ENCODE results near the gene TRAF3IP3.

The TRAF3IP3 gene

GRCh38 chr1:209736490-209737117, 19.2 kb upstream of the TRAF3IP3 start:
- Histone ChIP-seq H3K4me3 (ENCODE audit: low read depth in 1 of 2, low read length in 2 of 2) (no peak overlapping the region), H3K27ac (ENCODE audit: low read depth, low read length) (no peak overlapping the region), H3K9me3 (ENCODE audit: control insufficient read depth in 1 of 2, low read length in 2 of 2) (no peaks in the 10 kb centered on the region), H3K36me3 (ENCODE audit: control insufficient read depth in 1 of 2, insufficient read depth in 2 of 2, low read length in 2 of 2) (no peaks in the 10 kb centered on the region), H3K27me3 (ENCODE audit: control insufficient read depth in 1 of 2, insufficient read depth in 2 of 2, low read length in 2 of 2) (no peaks in the 10 kb centered on the region), H3K9ac (ENCODE audit: low read depth in 1 of 2, low read length in 2 of 2) (no peak overlapping the region), H3K4me1 (ENCODE audit: control insufficient read depth in 1 of 2, insufficient read depth in 2 of 2, low read length in 2 of 2) (peaks cover 7 to 10% of the 10 kb centered on the region in 2 donors)

GRCh38 chr1:209737118-209737505, 18.7 kb upstream of the TRAF3IP3 start:
- H3K4me1 ChIP-seq (ENCODE audit: control insufficient read depth in 1 of 2, insufficient read depth in 2 of 2, low read length in 2 of 2) = peaks cover 12 to 15% of the 10 kb centered on the region in 2 donors
- no peaks in the 10 kb centered on the region for H3K27me3 ChIP-seq (ENCODE audit: control insufficient read depth in 1 of 2, insufficient read depth in 2 of 2, low read length in 2 of 2)
- H3K4me3 ChIP-seq (ENCODE audit: low read depth in 1 of 2, low read length in 2 of 2) = no peak overlapping the region
- H3K9me3 ChIP-seq (ENCODE audit: control insufficient read depth in 1 of 2, low read length in 2 of 2) = no peaks in the 10 kb centered on the region
- H3K9ac ChIP-seq (ENCODE audit: low read depth in 1 of 2, low read length in 2 of 2) = no peak overlapping the region
- H3K27ac ChIP-seq (ENCODE audit: low read depth, low read length) = no peak overlapping the region
- H3K36me3 ChIP-seq (ENCODE audit: control insufficient read depth in 1 of 2, insufficient read depth in 2 of 2, low read length in 2 of 2) = no peaks in the 10 kb centered on the region

GRCh38 chr1:209738270-209738669, 17.6 kb upstream of the TRAF3IP3 start:
- Histone ChIP-seq H3K4me3 (ENCODE audit: low read depth in 1 of 2, low read length in 2 of 2) (no peak overlapping the region), H3K27me3 (ENCODE audit: control insufficient read depth in 1 of 2, insufficient read depth in 2 of 2, low read length in 2 of 2) (no peaks in the 10 kb centered on the region), H3K27ac (ENCODE audit: low read depth, low read length) (no peak overlapping the region), H3K4me1 (ENCODE audit: control insufficient read depth in 1 of 2, insufficient read depth in 2 of 2, low read length in 2 of 2) (peaks cover 14 to 25% of the 10 kb centered on the region in 2 donors), H3K36me3 (ENCODE audit: control insufficient read depth in 1 of 2, insufficient read depth in 2 of 2, low read length in 2 of 2) (no peaks in the 10 kb centered on the region), H3K9ac (ENCODE audit: low read depth in 1 of 2, low read length in 2 of 2) (no peak overlapping the region), H3K9me3 (ENCODE audit: control insufficient read depth in 1 of 2, low read length in 2 of 2) (no peaks in the 10 kb centered on the region)

- H3K27ac ChIP-seq (ENCODE audit: low read depth, low read length) = no peak overlapping the region
- no peaks in the 10 kb centered on the region for H3K27me3 ChIP-seq (ENCODE audit: control insufficient read depth in 1 of 2, insufficient read depth in 2 of 2, low read length in 2 of 2)
- no peak overlapping the region for H3K9ac ChIP-seq (ENCODE audit: low read depth in 1 of 2, low read length in 2 of 2)
- peaks cover 14 to 25% of the 10 kb centered on the region in 2 donors for H3K4me1 ChIP-seq (ENCODE audit: control insufficient read depth in 1 of 2, insufficient read depth in 2 of 2, low read length in 2 of 2)
- H3K36me3 ChIP-seq (ENCODE audit: control insufficient read depth in 1 of 2, insufficient read depth in 2 of 2, low read length in 2 of 2) = no peaks in the 10 kb centered on the region
- H3K4me3 ChIP-seq (ENCODE audit: low read depth in 1 of 2, low read length in 2 of 2) = no peak overlapping the region
- no peaks in the 10 kb centered on the region for H3K9me3 ChIP-seq (ENCODE audit: control insufficient read depth in 1 of 2, low read length in 2 of 2)
Observed at GRCh38 chr1:209741193-209741592, 14.7 kb upstream of the TRAF3IP3 start.

- no peak overlapping the region for H3K27ac ChIP-seq (ENCODE audit: low read depth, low read length)
Observed at GRCh38 chr1:209741889-209742288, 14.0 kb upstream of the TRAF3IP3 start.

GRCh38 chr1:209742409-209743144, 13.3 kb upstream of the TRAF3IP3 start:
- Histone ChIP-seq H3K9ac (ENCODE audit: low read depth in 1 of 2, low read length in 2 of 2) (no peak overlapping the region), H3K4me1 (ENCODE audit: control insufficient read depth in 1 of 2, insufficient read depth in 2 of 2, low read length in 2 of 2) (peaks cover 18 to 29% of the 10 kb centered on the region in 2 donors), H3K27me3 (ENCODE audit: control insufficient read depth in 1 of 2, insufficient read depth in 2 of 2, low read length in 2 of 2) (no peaks in the 10 kb centered on the region), H3K4me3 (ENCODE audit: low read depth in 1 of 2, low read length in 2 of 2) (peak overlapping the region; percentile 34 to 48), H3K36me3 (ENCODE audit: control insufficient read depth in 1 of 2, insufficient read depth in 2 of 2, low read length in 2 of 2) (no peaks in the 10 kb centered on the region), H3K27ac (ENCODE audit: low read depth, low read length) (no peak overlapping the region), H3K9me3 (ENCODE audit: control insufficient read depth in 1 of 2, low read length in 2 of 2) (no peaks in the 10 kb centered on the region)

More at GRCh38 chr1:209741889-209742288, 14.0 kb upstream of the TRAF3IP3 start:
- no peaks in the 10 kb centered on the region for H3K36me3 ChIP-seq (ENCODE audit: control insufficient read depth in 1 of 2, insufficient read depth in 2 of 2, low read length in 2 of 2)
- no peaks in the 10 kb centered on the region for H3K27me3 ChIP-seq (ENCODE audit: control insufficient read depth in 1 of 2, insufficient read depth in 2 of 2, low read length in 2 of 2)
- peaks cover 14 to 25% of the 10 kb centered on the region in 2 donors for H3K4me1 ChIP-seq (ENCODE audit: control insufficient read depth in 1 of 2, insufficient read depth in 2 of 2, low read length in 2 of 2)
- peak overlapping the region; percentile 34 to 48 for H3K4me3 ChIP-seq (ENCODE audit: low read depth in 1 of 2, low read length in 2 of 2)
- H3K9me3 ChIP-seq (ENCODE audit: control insufficient read depth in 1 of 2, low read length in 2 of 2) = no peaks in the 10 kb centered on the region
- no peak overlapping the region for H3K9ac ChIP-seq (ENCODE audit: low read depth in 1 of 2, low read length in 2 of 2)

GRCh38 chr1:209743145-209743482, 12.7 kb upstream of the TRAF3IP3 start:
- no peak overlapping the region for H3K27ac ChIP-seq (ENCODE audit: low read depth, low read length)
- no peaks in the 10 kb centered on the region for H3K36me3 ChIP-seq (ENCODE audit: control insufficient read depth in 1 of 2, insufficient read depth in 2 of 2, low read length in 2 of 2)
- H3K9ac ChIP-seq (ENCODE audit: low read depth in 1 of 2, low read length in 2 of 2) = no peak overlapping the region
- H3K27me3 ChIP-seq (ENCODE audit: control insufficient read depth in 1 of 2, insufficient read depth in 2 of 2, low read length in 2 of 2) = no peaks in the 10 kb centered on the region
- H3K4me1 ChIP-seq (ENCODE audit: control insufficient read depth in 1 of 2, insufficient read depth in 2 of 2, low read length in 2 of 2) = peaks cover 20 to 32% of the 10 kb centered on the region in 2 donors
- no peaks in the 10 kb centered on the region for H3K9me3 ChIP-seq (ENCODE audit: control insufficient read depth in 1 of 2, low read length in 2 of 2)
- no peak overlapping the region for H3K4me3 ChIP-seq (ENCODE audit: low read depth in 1 of 2, low read length in 2 of 2)

- Histone ChIP-seq H3K4me3 (ENCODE audit: low read depth in 1 of 2, low read length in 2 of 2) (no peak overlapping the region), H3K27ac (ENCODE audit: low read depth, low read length) (no peak overlapping the region)
Observed at GRCh38 chr1:209746451-209747165, 9.2 kb upstream of the TRAF3IP3 start.

GRCh38 chr1:209747580-209748262, 8.1 kb upstream of the TRAF3IP3 start:
- Histone ChIP-seq H3K4me3 (ENCODE audit: low read depth in 1 of 2, low read length in 2 of 2) (peak overlapping the region; percentile 38 to 44), H3K27me3 (ENCODE audit: control insufficient read depth in 1 of 2, insufficient read depth in 2 of 2, low read length in 2 of 2) (no peaks in the 10 kb centered on the region), H3K4me1 (ENCODE audit: control insufficient read depth in 1 of 2, insufficient read depth in 2 of 2, low read length in 2 of 2) (peaks cover 18 to 22% of the 10 kb centered on the region in 2 donors), H3K27ac (ENCODE audit: low read depth, low read length) (no peak overlapping the region), H3K9me3 (ENCODE audit: control insufficient read depth in 1 of 2, low read length in 2 of 2) (no peaks in the 10 kb centered on the region), H3K9ac (ENCODE audit: low read depth in 1 of 2, low read length in 2 of 2) (peak overlapping the region; percentile 20 to 43), H3K36me3 (ENCODE audit: control insufficient read depth in 1 of 2, insufficient read depth in 2 of 2, low read length in 2 of 2) (no peaks in the 10 kb centered on the region)

More at GRCh38 chr1:209746451-209747165, 9.2 kb upstream of the TRAF3IP3 start:
- H3K9me3 ChIP-seq (ENCODE audit: control insufficient read depth in 1 of 2, low read length in 2 of 2) = no peaks in the 10 kb centered on the region
- no peak overlapping the region for H3K9ac ChIP-seq (ENCODE audit: low read depth in 1 of 2, low read length in 2 of 2)
- H3K4me1 ChIP-seq (ENCODE audit: control insufficient read depth in 1 of 2, insufficient read depth in 2 of 2, low read length in 2 of 2) = peaks cover 18 to 30% of the 10 kb centered on the region in 2 donors
- no peaks in the 10 kb centered on the region for H3K27me3 ChIP-seq (ENCODE audit: control insufficient read depth in 1 of 2, insufficient read depth in 2 of 2, low read length in 2 of 2)
- H3K36me3 ChIP-seq (ENCODE audit: control insufficient read depth in 1 of 2, insufficient read depth in 2 of 2, low read length in 2 of 2) = no peaks in the 10 kb centered on the region
